ENCODE data around the gene MELTF.
"Not testable (repeated sequence)": the region's sequence is repeated elsewhere in the genome, so short reads cannot be mapped to it uniquely, and the experiment has no call there.

MELTF gene

DNA sequence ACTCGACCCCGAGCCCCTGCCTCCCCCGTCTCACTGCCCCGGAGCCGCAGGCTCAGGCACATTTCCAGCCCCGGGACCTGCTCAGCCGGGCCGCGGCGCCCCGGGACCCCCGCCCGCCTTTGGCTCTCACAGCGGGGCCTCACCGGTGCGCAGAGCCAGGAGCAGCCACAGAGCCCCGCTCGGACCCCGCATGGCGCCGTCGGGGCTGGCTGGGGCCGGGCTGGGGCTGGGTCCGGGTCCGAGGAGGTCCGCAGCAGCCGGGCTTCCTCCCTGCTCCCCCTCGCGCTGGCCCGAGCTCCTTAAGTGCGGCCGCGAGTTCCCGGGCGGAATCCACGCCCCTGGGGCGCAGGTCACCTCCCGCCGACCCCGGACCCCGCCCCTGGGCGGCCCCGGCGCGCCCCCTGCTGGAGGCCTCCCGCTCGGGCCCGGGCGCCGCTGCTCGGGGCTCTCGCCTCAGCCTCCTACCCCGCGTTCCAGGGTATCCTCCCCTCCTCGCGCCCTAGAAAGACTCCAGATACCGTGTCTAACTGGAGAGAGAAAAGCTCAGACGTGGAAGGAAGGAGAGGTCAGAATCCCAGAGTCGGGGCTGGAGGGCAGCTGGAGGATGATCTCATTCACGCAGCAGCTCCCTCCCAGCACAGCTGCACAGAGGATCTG, at the start of gene MELTF:
Gene MELTF (minus strand): TSS at position 307 of the 657 bp plus-strand sequence. CDS start 115 bp downstream, at position 192.
- DNase-seq (ENCODE audit: low read depth in 1 of 2, low spot score in 1 of 2), result peak; percentile 50 to 52

DNA sequence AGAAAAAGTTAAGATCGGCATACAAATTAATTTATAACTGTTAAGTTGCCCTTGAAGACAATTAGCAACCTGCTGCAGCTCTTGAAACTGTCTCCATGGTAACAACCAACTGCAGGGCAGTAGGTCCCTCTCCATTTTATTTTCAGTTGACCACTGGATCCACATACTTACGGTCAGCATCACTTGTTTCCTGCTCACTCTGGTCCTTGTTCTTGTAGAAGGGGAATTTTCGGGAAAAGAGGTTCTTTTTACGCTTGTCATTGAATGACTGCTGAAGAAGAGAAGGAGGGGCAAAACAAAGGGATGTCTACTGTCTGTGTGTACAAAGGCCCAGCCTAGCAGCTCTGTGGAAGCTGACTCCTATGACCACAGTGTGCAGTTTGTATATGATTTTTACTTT, 46.8 kb upstream of the MELTF start:
- DNase-seq (ENCODE audit: low read depth in 1 of 2, low spot score in 1 of 2), result no peak

DNA sequence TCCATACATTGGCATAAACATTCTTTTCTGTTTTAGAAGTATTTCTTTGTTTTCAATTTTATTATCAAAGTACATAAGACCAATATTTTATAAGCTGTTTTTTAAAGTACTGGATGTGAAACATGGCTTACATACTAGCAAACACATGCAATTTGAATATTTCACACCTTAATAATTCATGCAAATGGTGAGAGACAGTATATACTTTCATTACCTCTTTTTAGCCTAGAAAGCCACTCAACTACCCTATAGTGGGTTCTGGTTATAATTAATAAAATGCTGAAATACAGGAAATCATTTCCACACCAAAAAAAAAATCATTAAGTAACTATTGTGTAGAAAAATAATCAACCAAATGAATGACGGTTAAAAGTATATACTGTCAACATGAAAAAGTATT, 38.5 kb upstream of the MELTF start:
- DNase-seq (ENCODE audit: low read depth in 1 of 2, low spot score in 1 of 2), result no peak

DNA sequence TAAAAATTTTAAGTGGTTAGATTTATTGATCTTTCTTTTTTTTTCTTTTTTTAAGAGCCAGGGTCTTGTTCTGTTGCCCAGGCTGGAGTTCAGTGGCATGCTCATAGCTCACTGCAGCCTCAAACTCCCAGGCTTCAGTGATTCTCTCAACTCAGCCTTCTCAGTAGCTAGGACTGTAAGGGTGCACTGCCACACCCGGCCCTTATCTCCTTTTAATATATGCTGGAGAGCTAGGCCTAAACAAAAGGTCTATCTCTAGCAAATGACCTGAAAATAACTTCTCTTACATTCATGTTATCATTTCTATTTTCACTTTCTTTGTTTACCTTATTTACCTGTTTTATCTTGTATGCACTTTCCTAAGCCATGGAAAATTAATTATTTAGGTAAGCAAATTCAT, 35.2 kb upstream of the MELTF start:
- no peak for DNase-seq (ENCODE audit: low read depth in 1 of 2, low spot score in 1 of 2)

DNA sequence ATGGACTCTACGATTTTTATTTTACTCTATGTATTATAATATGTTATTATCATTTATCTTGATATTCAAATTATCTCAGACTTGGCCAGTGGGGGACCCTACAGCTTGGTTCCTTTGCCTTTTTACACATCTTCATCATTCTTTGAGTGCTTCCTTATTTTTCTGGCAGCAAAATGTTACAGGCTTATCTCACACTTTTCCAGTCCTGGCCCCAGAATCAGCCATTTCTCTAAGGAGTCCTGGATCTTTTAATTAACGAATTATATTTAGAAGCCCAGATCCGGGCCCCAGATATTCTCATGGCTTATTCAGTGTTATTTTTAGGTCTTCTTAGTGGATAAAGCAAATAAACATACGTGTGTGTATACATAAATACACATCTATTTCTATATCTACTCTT, 32.8 kb upstream of the MELTF start:
- DNase-seq (ENCODE audit: low read depth in 1 of 2, low spot score in 1 of 2), result no peak

DNA sequence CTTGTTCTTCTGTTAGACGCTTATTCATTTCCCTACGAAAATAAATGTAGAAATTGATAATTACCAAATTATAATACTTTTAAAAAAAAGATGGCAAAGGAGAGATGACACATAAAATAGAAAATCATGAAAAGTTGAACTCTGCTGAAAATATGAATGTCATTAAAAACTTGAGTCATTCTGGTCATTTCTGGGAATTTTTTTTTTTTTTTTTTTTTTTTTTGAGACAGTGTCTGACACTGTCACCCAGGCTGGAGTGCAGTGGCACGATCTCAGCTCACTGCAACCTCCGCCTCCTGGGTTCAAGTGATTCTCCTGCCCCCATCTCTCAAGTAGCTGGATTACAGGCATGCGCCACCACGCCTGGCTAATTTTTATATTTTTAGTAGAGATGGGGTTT, 22.0 kb upstream of the MELTF start:
- not testable (repeated sequence) for DNase-seq (ENCODE audit: low read depth in 1 of 2, low spot score in 1 of 2)

DNA sequence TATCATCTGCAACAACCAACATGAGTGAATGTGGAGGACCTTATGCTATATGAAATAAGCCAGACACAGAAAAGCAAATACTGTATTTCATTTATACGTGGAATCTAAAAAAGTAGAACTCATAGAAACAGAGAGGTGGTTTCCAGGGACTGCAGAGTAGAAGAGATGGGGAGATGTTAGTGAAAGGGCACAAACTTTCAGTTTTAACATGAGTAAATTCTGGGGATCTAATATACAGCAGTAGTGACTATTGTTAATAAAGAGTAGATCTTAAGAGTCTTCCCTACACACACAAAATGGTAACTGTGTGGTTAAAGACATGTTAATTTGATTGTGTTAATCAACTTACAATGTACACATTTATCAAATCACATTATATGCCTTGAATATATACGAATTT, 20.9 kb upstream of the MELTF start:
- no peak for DNase-seq (ENCODE audit: low read depth in 1 of 2, low spot score in 1 of 2)

DNA sequence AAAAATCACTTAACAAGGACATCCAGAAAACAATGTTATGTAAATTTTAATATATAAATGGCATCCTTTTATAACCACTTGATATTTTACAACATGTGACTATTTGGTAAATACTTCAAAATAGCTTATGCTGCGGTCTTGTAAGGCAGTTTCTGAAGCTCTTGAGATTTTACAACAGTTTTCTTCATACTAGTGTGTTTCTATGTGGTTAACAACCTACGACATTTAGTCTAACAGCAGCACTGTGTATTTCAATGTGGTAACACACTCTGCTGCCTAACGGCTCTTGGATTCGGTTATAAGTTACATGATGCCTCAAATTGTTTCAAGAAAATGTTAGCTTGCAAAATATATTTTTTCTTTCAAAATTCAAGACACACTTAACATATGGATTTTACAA, 12.9 kb upstream of the MELTF start:
- no peak for DNase-seq (ENCODE audit: low read depth in 1 of 2, low spot score in 1 of 2)

DNA sequence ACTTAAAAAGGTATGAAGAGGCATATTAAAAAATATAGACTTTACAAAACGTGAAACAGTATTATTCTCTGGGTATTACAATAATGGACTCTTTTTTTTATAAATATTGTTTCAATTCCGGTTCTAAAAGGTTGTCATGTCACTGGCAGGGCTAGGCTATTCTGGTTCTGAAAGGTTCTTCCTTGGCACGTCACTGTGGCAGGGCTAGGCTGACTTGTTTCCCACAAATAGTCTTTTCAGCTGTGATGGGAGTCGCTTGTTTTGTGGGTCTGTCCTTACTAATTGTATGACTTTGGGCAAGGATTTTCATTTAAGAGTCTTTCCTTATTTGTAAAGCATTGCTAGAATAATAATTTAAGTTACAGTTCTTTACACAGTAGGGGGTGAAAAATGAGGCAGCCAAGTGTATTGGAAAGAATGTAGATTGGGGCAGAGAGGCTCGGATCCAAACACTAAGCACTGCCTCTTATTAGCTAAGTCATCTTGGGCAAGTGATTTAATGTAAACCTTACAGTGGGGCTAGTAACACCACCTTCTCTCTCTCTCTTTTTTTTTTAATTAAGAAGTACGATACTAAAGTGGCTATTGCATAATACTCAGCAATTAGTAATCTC, 12.4 kb upstream of the MELTF start:
- no peak for DNase-seq (ENCODE audit: low read depth in 1 of 2, low spot score in 1 of 2)

DNA sequence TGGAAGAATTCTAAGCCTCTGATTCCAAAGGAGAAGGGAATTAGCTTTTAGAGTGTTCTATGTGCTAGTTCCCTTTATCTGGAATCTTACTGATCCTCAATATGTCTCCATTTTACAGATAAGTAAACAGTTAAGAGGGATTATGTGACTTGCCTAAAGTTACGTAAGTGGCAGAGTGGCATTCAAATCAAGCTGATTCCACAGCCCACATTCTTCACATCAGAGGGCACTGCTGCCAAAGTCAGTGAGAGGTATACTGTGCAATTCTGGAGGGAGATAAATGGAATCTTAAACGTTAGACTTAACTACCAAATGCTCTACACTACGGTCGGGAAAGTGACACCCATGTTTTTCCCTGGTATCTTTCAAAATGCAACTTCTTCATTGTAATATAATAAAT, 11.0 kb upstream of the MELTF start:
- DNase-seq (ENCODE audit: low read depth in 1 of 2, low spot score in 1 of 2), result no peak

DNA sequence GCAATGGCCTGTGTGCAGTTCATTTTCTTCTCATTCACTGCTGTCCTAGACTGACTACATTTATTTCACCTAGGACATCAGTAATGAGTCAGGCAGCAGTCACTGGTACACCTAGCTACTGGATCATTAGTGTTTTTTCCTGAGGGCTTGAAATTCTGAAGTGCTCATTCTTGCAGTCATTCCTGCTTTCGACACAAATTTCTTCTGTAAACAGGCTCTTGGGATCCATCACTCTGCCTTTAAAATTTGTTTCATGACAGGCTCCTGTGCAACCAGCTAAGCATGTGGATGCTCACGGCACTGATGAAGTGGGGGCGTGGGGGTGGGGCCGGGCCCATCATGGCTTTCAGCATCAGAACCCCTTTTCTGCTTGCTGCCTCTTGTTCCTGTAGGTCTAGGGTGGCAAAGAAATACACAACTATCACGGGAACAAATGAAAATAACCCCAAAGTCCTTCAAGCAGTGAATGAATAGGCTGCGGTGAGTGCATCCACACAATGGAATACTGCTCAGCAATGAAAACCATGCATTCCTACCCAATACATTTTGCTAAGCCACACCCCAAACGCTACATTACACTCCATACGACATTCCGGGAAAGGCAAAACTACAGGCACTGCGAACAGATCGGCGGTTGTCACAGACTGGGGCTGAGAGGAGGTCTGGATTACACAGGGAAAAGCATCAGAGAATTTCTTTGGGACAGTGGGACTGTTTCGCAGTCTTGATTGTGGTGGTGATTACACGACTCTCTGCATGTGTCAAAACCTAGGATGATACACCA, 9.3 kb upstream of the MELTF start:
- DNase-seq (ENCODE audit: low read depth in 1 of 2, low spot score in 1 of 2), result no peak

DNA sequence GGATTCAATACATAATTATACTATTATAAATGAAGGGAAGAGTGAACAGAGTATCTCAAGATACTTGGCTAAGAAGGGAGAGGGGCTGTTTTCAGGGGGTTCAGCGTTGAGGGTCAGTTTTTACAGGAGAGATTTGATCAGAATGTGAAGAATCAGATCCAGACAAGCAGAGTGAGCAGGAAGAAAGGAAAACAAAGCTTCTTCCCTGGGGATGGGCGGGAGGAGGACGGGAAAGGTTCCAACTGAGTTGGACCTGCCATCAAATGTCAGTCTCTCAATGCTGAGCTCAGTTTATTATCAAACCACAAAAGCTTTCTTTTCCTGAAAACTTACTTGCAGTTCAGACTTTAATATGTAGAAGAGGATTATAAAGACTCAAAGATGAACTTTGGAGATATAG, 6.0 kb upstream of the MELTF start:
- DNase-seq (ENCODE audit: low read depth in 1 of 2, low spot score in 1 of 2), result no peak

DNA sequence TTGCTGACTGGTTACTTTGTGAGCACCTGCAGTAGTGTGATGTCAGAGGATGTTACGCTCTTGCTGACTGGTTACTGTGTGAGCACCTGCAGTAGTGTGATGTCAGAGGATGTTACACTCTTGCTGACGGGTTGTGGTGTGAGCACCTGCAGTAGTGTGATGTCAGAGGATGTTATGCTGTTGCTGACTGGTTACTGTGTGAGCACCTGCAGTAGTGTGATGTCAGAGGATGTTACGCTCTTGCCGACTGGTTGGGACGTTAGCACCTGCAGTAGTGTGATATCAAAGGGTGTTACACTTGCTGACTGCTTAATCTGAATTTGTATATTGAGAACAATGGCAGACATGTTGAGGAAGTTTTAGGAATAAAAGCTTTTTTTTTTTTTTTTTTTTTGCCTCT, 5.2 kb upstream of the MELTF start:
- DNase-seq (ENCODE audit: low read depth in 1 of 2, low spot score in 1 of 2), result not testable (repeated sequence)

DNA sequence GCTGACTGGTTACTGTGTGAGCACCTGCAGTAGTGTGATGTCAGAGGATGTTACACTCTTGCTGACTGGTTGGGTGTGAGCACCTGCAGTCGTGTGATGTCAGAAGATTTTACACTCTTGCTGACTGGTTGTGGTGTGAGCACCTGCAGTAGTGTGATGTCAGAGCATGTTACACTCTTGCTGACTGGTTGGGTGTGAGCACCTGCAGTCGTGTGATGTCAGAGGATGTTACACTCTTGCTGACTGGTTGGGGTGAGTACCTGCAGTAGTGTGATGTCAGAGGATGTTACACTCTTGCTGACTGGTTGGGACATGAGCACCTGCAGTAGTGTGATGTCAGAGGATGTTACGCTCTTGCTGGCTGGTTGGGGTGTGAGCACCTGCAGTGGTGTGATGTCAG, 4.1 kb upstream of the MELTF start:
- not testable (repeated sequence) for DNase-seq (ENCODE audit: low read depth in 1 of 2, low spot score in 1 of 2)

DNA sequence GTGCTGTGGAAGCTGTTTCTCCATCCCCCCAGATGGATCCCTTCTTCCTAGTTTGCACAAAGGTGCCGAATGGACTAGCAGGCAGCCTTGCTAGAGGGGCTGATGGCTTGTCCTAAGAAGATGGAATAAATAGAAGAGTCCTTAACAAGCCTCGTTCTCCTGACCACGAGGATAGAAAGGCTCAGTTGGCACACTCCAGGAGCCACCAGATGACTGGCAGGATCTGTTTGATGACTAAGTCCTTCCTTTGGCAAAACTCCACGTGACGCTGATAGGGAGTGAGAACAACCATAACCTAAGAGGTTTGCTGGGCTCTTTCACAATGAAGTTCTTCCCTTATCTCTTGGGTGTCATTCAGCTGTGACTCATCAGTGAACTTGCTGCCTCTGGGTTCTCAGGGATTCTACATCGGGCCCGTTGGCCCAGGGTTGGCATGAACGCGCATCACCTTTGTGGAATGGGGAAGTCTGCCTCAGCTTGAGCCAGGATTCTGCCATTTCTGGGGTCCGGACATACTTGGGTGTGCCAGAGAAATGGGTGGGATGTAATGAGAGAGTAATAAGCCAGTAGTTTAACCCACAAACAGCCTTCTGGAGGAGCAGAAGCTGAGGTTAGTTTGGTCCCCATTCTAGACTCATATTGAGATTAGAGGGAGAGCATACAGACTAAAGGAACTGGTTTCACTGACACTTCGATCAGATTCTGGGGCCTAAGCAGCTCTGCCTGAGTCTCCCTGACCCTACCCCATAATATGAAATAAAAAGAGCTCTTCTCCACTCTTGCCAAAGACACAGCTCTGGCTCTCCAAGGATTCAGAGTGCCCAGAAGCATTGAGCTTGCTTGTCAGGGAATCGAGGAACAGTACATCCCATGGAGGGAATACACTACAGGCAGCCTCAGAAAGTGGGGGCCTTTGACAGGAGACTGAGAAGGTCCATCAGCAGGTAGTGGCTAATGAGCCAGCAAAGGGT, 2.0 kb upstream of the MELTF start:
- DNase-seq (ENCODE audit: low read depth in 1 of 2, low spot score in 1 of 2), result no peak

DNA sequence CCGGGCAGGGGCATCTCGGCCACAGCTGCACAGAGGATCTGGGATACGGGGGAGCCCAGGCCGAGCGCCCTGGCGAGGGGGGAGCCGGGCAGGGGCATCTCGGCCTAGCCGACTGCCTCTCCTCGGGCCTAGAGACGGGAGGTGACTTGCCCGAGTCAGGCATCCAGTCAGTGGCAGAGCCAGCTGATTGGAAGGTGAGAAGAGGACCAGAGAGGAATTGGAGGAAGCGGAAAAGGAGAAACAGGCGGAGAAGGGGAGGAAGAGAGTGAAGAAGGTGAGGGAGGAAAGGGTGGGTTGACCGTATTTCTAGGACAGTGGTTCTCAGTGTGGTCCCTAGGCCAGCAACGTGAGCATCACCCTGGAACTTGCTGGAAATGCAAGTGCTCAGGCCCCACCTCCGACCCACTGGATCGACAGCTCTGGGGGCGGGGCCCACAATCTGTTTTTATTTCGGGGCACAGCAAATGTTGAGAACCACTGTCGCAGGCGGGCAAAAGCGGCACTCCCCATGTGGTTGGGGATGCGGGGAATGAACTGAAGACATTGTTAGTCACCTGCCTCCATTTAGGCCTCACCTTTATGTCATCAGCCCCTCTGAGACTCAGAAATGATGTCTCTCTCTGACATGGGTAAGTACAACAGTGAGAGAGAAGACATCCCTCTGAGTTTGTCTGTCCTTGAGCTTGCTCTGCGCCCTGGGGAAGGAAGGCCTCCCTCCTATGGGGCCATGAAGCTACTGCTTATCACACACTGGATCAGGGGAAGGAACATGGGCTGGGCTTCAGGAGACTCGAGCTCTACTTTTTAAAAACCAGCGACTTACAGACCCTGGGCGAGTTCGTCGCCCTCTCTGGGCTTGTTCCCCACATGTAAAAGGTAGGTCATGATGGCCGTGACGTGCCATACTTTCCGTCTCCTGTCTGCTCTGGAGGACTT, 1.0 kb upstream of the MELTF start:
- DNase-seq (ENCODE audit: low read depth in 1 of 2, low spot score in 1 of 2), result no peak

DNA sequence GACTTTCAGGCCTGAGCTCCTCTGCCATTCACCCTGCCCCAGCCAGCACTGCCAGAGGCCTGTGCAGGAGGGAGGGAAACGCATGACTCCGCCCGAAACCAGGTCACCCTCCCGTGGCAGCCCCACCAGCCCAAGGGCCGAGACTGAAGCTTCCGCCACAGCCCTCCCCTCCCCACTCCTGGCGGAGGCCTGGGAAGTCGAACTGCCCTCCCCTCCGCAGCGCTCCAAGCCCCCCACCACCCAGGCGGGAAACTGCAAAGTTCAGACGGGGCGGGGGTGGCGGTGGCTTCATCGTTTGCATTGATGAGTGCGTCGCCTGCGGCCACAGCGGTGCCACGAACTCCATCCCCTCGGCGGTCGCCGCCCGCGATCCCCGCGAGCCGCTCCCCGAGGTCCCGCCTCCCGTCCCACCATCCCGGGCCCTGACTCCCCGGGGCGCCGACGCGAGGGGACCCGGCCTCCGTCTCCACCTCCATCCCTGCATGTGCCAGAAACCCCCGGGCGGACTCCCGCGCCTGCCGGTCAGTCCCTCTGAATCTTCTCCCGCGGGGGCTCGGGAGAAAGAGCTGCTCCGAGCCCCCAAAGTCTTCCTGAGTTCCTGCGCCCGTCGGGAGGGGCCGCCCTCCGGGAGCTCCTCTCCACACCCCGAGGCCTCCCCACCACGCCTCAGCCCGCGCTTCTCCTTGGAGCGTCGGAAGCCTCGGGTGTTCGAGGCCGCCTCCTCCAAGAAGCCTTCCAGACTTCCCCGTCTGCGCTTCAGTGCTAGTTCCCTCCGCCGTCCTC, 698 bp downstream of the MELTF start:
- no peak for DNase-seq (ENCODE audit: low read depth in 1 of 2, low spot score in 1 of 2)

DNA sequence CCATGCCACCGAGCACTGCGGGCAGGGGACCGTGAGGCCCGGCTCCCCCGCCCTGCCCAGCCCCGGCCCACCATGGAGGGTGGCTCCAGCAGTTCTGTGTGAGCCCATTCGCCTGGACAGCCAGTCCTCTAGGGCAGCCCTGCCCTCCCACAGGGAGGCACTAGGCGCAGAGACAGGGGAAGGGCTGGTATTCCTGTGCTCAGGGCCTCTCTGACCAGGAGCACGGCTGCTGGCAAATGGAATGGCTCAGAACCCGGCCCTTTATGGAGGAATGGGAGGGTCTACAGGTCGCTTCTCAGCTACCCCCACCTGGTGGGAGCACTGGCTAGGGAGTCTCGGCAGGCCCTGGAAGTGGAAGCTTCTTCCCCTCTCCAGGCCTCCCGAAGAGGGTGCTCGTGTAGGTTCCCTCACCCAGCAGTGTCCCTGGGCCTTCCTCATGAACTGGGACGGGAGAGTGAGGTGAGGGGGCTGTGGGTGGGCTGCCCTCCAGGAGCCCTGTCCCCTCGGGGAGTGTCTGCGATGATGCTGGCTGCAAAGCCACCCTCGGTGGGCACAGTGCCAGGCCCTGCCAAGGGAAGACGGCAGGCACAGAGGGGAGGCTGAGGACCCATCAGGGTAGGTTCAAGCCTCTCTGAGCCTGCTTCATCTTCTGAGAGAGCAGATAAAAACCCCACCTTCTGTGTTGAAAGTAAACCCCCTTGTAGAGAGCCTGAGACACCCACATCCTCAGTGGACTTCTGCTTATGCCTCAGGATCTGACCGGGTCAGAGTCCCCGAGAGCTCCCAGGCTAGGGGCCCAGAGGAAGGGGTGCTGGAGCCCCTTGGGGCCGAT, 1.5 kb downstream of the MELTF start:
- DNase-seq (ENCODE audit: low read depth in 1 of 2, low spot score in 1 of 2), result no peak
